Fibroblast of mammary gland (primary cell): Measurements from ENCODE around the gene MOBP.
A peak's percentile ranks its signal among the peaks of the same experiment; 100 is the strongest.

ENCODE experiments used
- DNase-seq: peaks from one replicate; pipeline ENCODE4 v3.0.0-alpha.2; 2010; ENCODE audit warnings: low read depth
- H3K4me3 ChIP-seq: 2 replicates; pipeline ENCODE4 v1.5.1; 2011; ENCODE audit warnings: low read depth, mild to moderate bottlenecking, low read length, moderate library complexity; ENCODE audit not compliant: control insufficient read depth
- CTCF ChIP-seq: conservative IDR thresholded peaks from 2 replicates; pipeline ENCODE4 v1.5.1; 2011; ENCODE audit warnings: low read depth, low read length, inconsistent platforms; ENCODE audit not compliant: control insufficient read depth, insufficient read depth

The MOBP gene

GRCh38 chr3:39427506-39427905 lies 40.0 kb upstream of the MOBP start:
- H3K4me3 ChIP-seq = no peak overlapping the region
- no peak for TF ChIP-seq CTCF
- no peak for DNase-seq

GRCh38 chr3:39428745-39429201 lies 38.7 kb upstream of the MOBP start:
- TF ChIP-seq CTCF = no peak
- DNase-seq = no peak
- no peak overlapping the region for H3K4me3 ChIP-seq

DNA sequence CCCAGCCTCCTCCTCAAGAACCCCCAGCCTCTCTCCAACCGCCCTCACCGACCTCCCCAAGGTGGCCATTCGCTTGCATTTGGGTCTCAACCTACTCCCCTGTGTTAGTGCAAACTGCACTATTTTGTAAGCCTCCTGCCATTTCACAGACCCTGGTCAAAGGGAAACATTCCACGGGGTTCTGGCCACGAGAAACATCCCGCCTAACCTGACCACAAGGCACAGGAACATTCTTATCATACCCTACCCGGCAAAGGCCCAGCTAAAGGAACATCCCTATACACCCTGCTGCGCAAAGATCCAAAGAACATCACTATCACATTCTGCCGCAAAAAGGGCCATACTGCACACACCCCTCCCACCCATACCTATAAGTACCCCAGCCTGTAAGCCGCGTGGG lies 38.0 kb upstream of the MOBP start:
- DNase-seq = no peak
- TF ChIP-seq CTCF = no peak
- no peak overlapping the region for H3K4me3 ChIP-seq

- no peak for TF ChIP-seq CTCF
- no peak overlapping the region for H3K4me3 ChIP-seq
- no peak for DNase-seq
These were observed 35.1 kb upstream of the MOBP start for GRCh38 chr3:39432342-39432741.

DNA sequence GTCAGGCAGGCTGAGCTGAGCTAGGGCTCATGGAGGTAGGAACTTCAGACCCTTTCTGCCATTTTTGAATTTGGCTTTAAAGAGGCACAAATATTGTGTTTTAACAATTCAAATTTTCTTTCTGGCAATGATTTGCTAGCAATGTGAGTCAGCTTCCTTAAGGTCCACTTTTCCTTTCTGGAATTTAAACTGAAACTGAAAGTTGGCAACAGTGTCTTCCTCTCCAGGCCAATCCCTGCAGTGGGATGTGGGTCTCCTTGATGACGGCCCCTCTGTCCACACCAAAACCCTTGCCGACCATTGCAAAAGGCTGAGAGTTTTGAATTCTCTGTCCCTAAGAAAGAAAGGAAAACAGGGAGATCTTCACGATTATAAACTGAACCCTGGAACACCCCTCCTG lies 33.8 kb upstream of the MOBP start:
- TF ChIP-seq CTCF = no peak
- peak; percentile 72 for DNase-seq

GRCh38 chr3:39434574-39434973 lies 32.9 kb upstream of the MOBP start:
- no peak for TF ChIP-seq CTCF
- DNase-seq = peak; percentile 64
- H3K4me3 ChIP-seq = no peak overlapping the region

More for the DNA sequence above, 33.8 kb upstream of the MOBP start:
- H3K4me3 ChIP-seq = no peak overlapping the region
